Stimulated activated naive CD8-positive, alpha-beta T cell treated with anti-CD3 and anti-CD28 coated beads, Interleukin-15, Interleukin-2, amounts not matched to agents 100 U/mL and 50 U/mL, for 24 hours (primary cell): ENCODE results near the gene COL25A1.
"Not testable (repeated sequence)": the region's sequence is repeated elsewhere in the genome, so short reads cannot be mapped to it uniquely, and the experiment has no call there.

Experiments used
- ATAC-seq: fragments of 150-1000 bp; cut with Tn5 transposase; one replicate; pipeline ENCODE4 v1.10.0; 2021
- DNase-seq: peaks from one replicate; pipeline ENCODE4 v3.0.0; 2021

Gene COL25A1

DNA sequence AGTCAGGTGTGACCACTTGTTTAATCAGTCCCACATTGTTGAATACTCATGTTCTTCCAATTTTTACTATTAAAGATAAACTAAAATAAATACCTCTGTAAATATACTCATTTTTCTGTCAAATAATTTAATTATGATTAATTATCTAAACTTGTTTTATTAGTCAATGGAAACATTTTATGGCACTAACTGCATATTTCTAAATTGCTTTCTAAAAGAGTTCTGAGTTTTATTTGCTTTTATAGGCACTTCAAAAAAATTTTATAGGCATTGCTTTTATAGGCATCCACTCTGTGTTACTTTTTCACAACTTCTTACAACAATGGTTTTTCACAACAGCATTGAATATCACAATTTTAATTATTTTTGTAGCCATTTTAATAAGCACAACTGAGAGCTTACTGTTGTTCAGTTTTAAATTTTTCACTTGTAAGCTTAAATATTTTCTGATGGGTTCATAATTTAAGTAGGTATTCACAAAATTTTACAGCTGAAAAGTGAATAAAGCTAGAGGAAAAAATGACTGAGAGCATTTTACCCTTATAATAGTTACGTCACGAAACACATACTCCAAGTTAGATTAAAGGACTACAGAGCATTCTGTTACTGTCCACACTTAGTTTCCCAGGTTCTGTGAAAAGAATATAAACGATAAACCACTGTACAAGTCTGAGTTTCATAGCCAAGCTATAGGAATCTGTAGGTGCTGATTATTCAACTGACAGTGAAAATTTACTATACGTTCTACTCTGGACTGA lies 398.8 kb downstream of the COL25A1 start:
- DNase-seq (no peak), ATAC-seq (no peak)

- no peak for DNase-seq
- no peak for ATAC-seq
Observed at GRCh38 chr4:108902769-108903168, 399.7 kb downstream of the COL25A1 start.

- ATAC-seq (no peak), DNase-seq (no peak)
Observed at GRCh38 chr4:108901291-108901690, 401.2 kb downstream of the COL25A1 start.

DNA sequence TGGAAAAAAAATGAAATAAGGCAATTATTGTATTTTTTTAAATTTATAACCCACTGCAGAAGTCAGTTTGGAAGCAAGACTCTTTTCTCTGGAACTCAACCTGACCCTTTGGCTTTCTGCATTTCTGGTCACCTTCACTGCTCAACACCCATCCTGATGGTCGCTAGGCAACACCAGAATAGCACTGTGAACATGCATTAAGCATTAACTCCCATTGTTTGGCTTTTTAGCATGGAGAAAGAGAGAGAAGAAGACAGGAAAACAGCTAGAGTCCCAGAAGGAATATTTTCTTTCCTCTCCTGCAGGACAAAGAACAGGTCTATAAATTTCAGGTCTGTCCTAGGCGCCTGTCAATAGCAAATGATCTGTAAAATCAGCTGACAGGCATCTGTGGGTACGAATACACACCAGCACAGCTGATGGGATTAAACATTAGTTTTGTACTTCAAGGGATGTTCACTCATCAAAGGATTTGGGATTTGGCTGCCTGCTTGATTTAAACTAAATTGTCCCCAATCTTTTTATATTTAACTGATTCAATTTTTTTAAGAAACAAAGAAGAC lies 402.4 kb downstream of the COL25A1 start:
- ATAC-seq, result no peak
- no peak for DNase-seq

GRCh38 chr4:108893468-108893867 lies 409.0 kb downstream of the COL25A1 start:
- ATAC-seq (no peak), DNase-seq (no peak)

DNA sequence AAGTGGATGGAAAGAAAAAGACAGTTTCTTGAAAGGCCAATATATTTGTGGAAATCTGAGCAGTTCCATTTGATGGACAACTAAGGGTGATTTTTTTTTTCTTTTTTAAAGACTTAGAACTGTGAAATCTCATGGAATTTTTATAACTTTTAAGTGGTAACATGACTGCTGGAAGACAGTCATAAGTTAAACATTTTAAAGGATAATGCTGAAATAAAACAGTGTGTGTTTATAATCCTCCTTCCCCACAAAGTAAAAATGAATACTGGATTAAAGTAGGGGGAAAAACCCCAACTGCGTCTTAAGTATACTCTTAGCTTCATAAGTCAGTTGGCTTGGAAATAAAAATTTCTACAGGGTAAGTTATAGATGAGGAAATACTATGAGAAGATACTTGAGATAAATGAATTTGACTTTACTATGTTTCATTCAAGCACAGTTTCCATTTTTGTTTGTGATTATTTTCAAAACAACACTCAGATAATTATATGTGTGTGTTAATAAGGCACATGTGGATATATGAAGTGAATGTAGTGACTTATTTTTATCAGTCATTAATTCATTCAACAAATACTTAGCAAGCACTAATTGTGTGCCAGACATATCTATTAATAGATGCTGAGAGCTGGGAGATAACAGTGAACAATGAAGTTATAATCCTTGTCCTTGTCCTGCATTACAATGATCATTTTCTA lies 410.4 kb downstream of the COL25A1 start:
- DNase-seq, result no peak
- no peak for ATAC-seq

DNA sequence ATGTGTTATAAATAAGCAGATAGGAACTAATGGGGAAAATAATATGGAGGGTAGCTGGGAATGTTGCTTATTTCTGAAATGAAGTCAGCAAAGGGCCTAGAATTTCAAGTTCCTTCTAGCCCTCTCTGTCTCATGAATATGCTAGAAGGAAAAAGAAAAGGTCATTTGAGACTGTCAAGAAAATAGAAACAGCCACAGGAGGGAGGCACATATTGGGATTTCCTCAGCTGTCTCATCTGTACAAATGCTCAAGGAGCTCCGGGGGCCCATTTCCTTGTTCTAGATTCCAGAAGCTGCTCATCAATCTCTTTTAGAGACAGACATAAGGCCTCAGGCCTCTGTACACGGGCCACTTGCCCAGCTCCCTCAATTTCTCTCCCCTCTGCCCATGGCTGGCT lies 412.0 kb downstream of the COL25A1 start:
- DNase-seq (no peak), ATAC-seq (no peak)

DNA sequence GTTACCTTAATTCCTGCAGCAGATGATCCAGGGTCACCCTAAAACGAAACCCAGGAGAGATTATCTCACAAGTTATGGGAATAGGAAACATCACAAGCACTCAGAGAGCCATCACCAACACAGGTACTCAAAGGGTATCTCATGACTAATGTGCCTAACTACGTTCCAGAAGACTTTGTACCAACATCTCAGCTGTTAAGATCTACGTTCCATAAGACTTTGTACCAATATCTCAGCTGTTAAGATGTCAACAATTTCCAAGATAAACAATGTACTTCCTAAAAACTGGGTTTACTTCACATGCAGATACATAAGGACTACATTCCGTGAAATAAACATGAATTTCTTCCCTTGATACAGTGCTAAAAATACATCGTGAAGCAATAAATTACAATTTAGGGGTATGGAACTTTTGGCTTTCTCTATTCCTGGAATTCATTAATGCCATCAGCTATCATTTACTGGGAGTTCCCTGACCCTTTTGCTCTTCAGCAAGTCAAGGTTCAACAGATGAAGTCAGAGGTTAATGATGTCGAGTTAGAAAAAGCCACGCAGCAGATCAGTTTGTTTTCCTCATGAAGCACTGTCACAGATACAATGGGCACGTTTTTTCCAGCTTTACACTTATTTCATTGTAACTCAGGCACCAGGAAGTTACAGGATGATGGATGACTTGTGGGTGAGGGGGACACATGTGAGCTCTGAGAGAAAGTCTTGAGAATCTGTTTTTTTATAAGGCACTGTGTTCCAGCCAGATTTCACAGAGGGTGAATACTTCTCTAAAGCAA lies 412.6 kb downstream of the COL25A1 start:
- no peak for DNase-seq

GRCh38 chr4:108888769-108889168 lies 413.7 kb downstream of the COL25A1 start:
- ATAC-seq (no peak), DNase-seq (no peak)

More for the DNA sequence above, 412.6 kb downstream of the COL25A1 start:
- ATAC-seq, result no peak

GRCh38 chr4:108887034-108887433 lies 415.4 kb downstream of the COL25A1 start:
- ATAC-seq, result no peak

DNA sequence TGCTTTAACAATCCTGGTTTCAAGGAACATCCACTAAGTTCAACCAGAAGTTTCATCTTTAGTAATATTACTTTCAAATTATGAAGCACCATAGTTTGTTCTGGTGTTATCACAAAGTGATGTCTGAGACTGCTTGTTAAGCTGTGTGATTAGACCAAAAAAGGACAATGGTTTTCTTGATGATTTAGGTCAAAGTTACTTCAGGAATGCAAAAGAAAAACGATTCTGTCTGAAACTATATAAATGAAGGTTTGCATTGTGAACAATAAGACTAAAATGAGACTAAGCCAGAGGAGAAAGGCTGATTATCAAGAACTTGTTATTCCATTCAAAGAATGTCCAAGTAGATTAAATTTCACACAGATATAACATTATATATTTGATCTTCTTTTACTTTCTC lies 417.2 kb downstream of the COL25A1 start:
- ATAC-seq, result no peak
- DNase-seq, result no peak

More at GRCh38 chr4:108887034-108887433, 415.4 kb downstream of the COL25A1 start:
- DNase-seq, result no peak

- ATAC-seq (no peak), DNase-seq (no peak)
Observed at GRCh38 chr4:108884596-108884995, 417.9 kb downstream of the COL25A1 start.

GRCh38 chr4:108881986-108882385 lies 420.5 kb downstream of the COL25A1 start:
- ATAC-seq, result no peak
- DNase-seq, result no peak

GRCh38 chr4:108881190-108881589 lies 421.3 kb downstream of the COL25A1 start:
- no peak for DNase-seq
- ATAC-seq, result no peak

DNA sequence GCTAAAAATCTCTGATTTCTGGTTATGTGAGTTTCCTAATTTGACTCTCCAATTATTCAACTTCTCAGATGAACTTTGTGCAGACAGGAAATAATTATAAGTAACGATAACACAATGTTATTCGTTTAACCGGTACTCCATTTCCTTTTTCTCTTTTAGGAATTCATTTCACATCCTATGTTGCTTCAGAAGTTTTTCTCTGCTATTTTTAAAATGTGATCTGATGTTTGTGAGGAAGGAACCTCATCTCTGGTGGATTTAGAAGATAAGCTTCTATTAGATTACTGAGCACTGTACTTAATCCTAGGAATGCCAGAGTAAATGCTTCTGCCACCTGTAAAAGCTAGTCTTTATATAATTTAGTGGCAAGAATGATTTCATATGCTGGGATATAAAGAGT lies 423.7 kb downstream of the COL25A1 start:
- no peak for DNase-seq
- no peak for ATAC-seq

DNA sequence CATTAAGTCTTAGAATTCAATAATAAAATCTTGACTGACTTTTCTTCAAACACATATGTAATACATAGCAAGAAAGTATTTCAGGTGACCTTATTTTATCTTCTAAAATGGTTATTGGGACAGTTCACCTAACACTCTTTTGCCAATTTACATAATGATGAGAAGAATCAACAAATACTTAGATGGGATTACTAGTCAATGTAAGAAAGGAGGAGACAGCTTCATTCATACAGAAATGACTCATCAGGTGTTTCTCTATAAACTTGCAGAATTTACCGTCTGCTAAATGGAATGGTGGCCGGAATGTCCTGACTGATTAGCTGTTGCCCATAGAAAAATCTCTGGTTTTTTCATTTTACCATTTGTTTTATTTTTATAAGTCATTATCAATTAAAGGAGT lies 424.6 kb downstream of the COL25A1 start:
- DNase-seq (no peak), ATAC-seq (no peak)

DNA sequence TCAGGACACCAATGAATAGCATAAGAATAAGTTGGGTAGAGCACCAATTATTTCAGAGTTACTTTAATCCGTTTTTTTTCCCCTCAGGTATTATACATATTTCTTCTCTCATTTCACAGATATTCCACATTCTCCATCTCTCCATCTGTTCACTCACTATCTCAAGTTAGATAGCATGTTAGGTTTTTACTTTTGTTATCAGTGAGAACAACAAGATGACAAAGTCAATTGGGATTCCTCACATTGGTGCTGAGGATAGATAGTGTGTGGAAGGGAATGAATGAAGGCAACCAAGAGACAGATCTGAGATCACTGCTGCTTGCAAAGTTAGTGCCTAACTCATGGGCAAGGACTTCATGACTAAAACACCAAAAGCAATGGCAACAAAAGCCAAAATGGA lies 427.7 kb downstream of the COL25A1 start:
- no peak for ATAC-seq
- DNase-seq, result no peak

- ATAC-seq, DNase-seq: not testable (repeated sequence)
Observed at GRCh38 chr4:108869970-108870369, 432.5 kb downstream of the COL25A1 start.

GRCh38 chr4:108868606-108869227 lies 433.7 kb downstream of the COL25A1 start:
- DNase-seq (no peak), ATAC-seq (no peak)

DNA sequence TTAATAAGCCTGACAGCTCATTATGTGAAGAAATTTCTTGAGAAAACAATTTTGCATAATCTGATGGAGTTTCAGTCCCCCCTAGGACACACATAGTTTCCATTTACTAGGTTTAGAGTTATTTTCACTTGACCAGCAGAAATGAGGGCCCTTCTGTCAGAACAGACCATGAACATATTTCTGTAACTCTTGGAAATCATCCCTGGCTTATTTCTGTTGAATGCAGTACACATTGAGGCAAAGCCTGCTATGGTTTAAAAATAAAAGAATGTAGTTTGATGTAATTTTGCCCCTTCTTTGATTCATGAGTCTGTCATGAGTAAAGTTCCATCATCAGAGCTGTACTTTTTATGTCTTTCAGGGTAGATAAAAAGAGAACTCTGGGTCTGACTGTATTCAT lies 435.0 kb downstream of the COL25A1 start:
- ATAC-seq (no peak), DNase-seq (no peak)

GRCh38 chr4:108861334-108861733 lies 441.1 kb downstream of the COL25A1 start:
- ATAC-seq, result no peak
- DNase-seq, result no peak

DNA sequence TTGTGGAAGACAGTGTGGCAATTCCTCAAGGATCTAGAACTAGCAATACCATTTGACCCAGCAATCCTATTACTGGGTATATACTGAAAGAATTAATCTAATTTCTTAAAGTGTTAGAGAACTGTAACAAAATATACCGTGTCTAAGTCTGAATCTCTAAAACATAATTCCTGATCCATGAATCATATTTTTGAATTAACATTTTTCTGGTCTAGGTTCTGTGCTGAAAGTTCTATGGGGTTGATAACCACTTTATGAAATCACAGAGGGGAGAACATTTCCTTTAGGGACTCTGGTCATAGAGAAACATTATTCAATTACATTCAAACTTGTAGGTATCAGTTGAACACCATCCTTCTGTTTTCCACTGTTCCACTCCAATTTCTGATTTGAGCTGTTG lies 447.7 kb downstream of the COL25A1 start:
- no peak for ATAC-seq

More for the DNA sequence above, 447.7 kb downstream of the COL25A1 start:
- DNase-seq, result no peak
